ENCODE results near the gene SLC9A3. TPM values are rescaled to one million over a fixed set of nuclear protein-coding genes. Genes with fewer than 3 reads are reported as not detected.

SLC9A3 gene
- total and polyA plus RNA-seq, 12 donors, result 0.53 to 1.5 (median 1.0) TPM

GRCh38 chr5:482506-482905 is 41.7 kb downstream of the SLC9A3 start:
- no peaks in the 10 kb centered on the region for H3K9me3 ChIP-seq
- WGBS, 2 donors, result 95% methylated on average over 27 of the region's 27 CpGs
- H3K27ac ChIP-seq, result no peak overlapping the region
- intact Hi-C loops (cut with DNase I), result no loop called here
- no peak for TF ChIP-seq CTCF (IDR thresholded peaks at IDR 0.05)
- H3K36me3 ChIP-seq, result no peaks in the 10 kb centered on the region
- peaks cover 6 to 85% (median 80%) of the 10 kb centered on the region in 7 donors for H3K27me3 ChIP-seq
- no peak for DNase-seq
- ATAC-seq, result no peak
- H3K4me3 ChIP-seq, result no peak overlapping the region
- peaks cover 0 to 9% (median 0%) of the 10 kb centered on the region in 9 donors for H3K4me1 ChIP-seq

GRCh38 chr5:482021-482420 is 42.2 kb downstream of the SLC9A3 start:
- Histone ChIP-seq H3K4me1 (peaks cover 0 to 9% (median 0%) of the 10 kb centered on the region in 9 donors), H3K27me3 (peaks cover 11 to 89% (median 85%) of the 10 kb centered on the region in 7 donors), H3K36me3 (no peaks in the 10 kb centered on the region), H3K4me3 (no peak overlapping the region), H3K27ac (no peak overlapping the region), H3K9me3 (no peaks in the 10 kb centered on the region)
- no peak for TF ChIP-seq CTCF (IDR thresholded peaks at IDR 0.05)
- DNase-seq (no peak), ATAC-seq (no peak)
- 79 to 89% methylated on average over 13 to 24 of the region's 24 CpGs for WGBS, 2 donors
- intact Hi-C loops (cut with DNase I), result no loop called here

- Histone ChIP-seq H3K4me1 (peaks cover 0 to 9% (median 0%) of the 10 kb centered on the region in 9 donors), H3K9me3 (no peaks in the 10 kb centered on the region), H3K4me3 (no peak overlapping the region), H3K27me3 (peaks cover 18 to 93% (median 90%) of the 10 kb centered on the region in 7 donors), H3K27ac (no peak overlapping the region), H3K36me3 (no peaks in the 10 kb centered on the region)
- intact Hi-C loops (cut with DNase I), result no loop called here
- WGBS, 2 donors, result 87 to 90% methylated on average over 21 to 23 of the region's 23 CpGs
- ATAC-seq, result no peak
- DNase-seq, result no peak
- TF ChIP-seq CTCF (IDR thresholded peaks at IDR 0.05), result no peak
Observed at GRCh38 chr5:481347-481746, 42.9 kb downstream of the SLC9A3 start.

- Histone ChIP-seq H3K4me1 (peaks cover 1 to 10% (median 7%) of the 10 kb centered on the region in 9 donors), H3K9me3 (no peaks in the 10 kb centered on the region), H3K36me3 (no peaks in the 10 kb centered on the region), H3K27ac (no peak overlapping the region), H3K27me3 (peaks cover 24 to 95% (median 92%) of the 10 kb centered on the region in 7 donors), H3K4me3 (no peak overlapping the region)
- WGBS, 2 donors, result 75 to 76% methylated on average over 34 of the region's 34 CpGs
- no peak for DNase-seq
- TF ChIP-seq CTCF (IDR thresholded peaks at IDR 0.05), result no peak
- intact Hi-C loops (cut with DNase I), result no loop called here
- no peak for ATAC-seq
Observed at GRCh38 chr5:479566-480319, 44.5 kb downstream of the SLC9A3 start.

Measured in heart right ventricle (tissue), 16 donors.